Measurements from ENCODE around the gene PANK4.

The PANK4 gene

DNA sequence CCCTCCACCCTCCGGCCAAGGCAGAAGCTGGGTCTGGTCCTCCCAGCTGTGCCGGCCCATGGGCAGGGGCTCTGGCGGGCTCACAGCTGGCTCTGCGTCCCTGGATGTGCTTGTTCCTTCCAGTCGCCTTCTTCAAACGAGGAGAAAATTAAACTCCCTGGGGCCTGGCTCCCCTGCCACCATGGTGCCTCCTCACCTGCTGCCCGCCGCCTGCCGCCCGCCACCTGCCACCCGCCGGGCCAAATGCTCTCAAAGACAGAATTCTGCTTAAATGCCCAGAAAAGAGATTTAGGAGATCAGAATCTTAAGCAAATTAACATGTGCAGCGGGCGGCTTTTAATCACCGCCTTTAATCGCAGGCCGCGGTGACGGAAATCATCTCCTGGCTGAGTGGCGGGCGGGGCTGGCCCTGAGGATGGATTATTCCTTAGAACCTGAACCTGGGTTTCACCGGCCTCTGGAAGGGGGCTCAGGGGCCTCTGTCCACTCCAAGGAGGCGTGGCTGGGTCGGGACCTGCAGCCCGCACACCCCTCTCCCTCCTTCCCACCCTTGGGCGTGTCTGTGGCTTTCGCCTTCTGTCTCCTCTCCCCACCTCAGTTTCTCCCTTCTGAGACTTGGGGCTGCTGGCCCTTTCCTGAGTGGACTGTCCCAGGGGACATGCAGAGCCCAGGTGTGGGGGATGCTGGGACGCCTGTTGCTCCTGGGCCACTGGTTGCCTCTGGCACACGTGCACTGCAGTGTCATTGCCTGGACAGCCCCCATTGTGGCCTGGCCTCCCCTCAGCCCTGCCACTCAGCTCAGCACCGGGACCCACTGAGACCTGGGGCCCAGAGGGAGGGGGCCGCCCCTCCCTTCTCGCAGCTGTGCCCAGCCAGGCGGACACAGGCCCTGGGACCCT lies 60.8 kb downstream of the PANK4 start:
- no peak for ATAC-seq
- TF ChIP-seq OSR1 (CRISPR knock-in tag; IDR thresholded peaks at IDR 0.05): no peak
- no peak for TF ChIP-seq ZNF8 (CRISPR knock-in tag; IDR thresholded peaks at IDR 0.05)
- TF ChIP-seq, protein P1, sequence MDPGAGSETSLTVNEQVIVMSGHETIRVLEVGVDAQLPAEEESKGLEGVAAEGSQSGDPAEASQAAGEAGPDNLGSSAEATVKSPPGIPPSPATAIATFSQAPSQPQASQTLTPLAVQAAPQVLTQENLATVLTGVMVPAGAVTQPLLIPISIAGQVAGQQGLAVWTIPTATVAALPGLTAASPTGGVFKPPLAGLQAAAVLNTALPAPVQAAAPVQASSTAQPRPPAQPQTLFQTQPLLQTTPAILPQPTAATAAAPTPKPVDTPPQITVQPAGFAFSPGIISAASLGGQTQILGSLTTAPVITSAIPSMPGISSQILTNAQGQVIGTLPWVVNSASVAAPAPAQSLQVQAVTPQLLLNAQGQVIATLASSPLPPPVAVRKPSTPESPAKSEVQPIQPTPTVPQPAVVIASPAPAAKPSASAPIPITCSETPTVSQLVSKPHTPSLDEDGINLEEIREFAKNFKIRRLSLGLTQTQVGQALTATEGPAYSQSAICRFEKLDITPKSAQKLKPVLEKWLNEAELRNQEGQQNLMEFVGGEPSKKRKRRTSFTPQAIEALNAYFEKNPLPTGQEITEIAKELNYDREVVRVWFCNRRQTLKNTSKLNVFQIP (CRISPR knock-in tag; IDR thresholded peaks at IDR 0.05; ENCODE audit: borderline replicate concordance, low read depth): no peak
- no peak for TF ChIP-seq TSHZ2 (CRISPR knock-in tag; IDR thresholded peaks at IDR 0.05)
- no peak for TF ChIP-seq CREB5 (CRISPR knock-in tag; IDR thresholded peaks at IDR 0.05; ENCODE audit: low read depth)
- TF ChIP-seq ZFP30 (CRISPR knock-in tag; IDR thresholded peaks at IDR 0.05): no peak
- no peak for TF ChIP-seq TCF4 (CRISPR knock-in tag; IDR thresholded peaks at IDR 0.05; ENCODE audit: borderline replicate concordance)
- no peak for TF ChIP-seq ESRRG (CRISPR knock-in tag; IDR thresholded peaks at IDR 0.05)
- TF ChIP-seq ZFP3 (CRISPR knock-in tag; IDR thresholded peaks at IDR 0.05): no peak
- TF ChIP-seq, protein P2, sequence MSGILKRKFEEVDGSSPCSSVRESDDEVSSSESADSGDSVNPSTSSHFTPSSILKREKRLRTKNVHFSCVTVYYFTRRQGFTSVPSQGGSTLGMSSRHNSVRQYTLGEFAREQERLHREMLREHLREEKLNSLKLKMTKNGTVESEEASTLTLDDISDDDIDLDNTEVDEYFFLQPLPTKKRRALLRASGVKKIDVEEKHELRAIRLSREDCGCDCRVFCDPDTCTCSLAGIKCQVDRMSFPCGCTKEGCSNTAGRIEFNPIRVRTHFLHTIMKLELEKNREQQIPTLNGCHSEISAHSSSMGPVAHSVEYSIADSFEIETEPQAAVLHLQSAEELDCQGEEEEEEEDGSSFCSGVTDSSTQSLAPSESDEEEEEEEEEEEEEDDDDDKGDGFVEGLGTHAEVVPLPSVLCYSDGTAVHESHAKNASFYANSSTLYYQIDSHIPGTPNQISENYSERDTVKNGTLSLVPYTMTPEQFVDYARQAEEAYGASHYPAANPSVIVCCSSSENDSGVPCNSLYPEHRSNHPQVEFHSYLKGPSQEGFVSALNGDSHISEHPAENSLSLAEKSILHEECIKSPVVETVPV (CRISPR knock-in tag; IDR thresholded peaks at IDR 0.05): no peak
- TF ChIP-seq SNAI2 (CRISPR knock-in tag; IDR thresholded peaks at IDR 0.05): no peak
- TF ChIP-seq ZC3H10 (CRISPR knock-in tag; IDR thresholded peaks at IDR 0.05): no peak
- TF ChIP-seq ZNF565 (CRISPR knock-in tag; conservative IDR thresholded peaks at IDR 0.05; ENCODE audit: low read depth): no peak
- no peak for TF ChIP-seq ISL1 (CRISPR knock-in tag; IDR thresholded peaks at IDR 0.05)

DNA sequence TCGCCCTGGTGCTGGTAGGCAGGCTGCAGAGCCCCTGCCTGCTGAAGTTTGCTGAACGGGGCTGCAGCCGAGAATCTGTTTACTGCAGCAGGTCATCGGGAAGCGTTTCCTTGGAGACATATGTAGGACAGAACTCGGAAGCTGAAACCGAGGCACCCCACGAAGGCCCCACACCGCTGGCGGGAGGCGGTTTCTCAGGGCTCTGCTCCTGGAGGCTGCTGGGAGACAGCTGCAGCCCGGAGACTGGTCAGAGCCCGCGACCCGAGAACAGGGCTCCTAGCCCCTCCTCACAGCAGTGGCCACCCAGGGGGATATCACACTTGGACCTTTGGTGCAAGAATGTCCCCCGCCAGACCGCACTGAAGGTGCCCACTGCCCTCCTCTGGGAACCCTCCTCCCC lies 63.0 kb downstream of the PANK4 start:
- no peak for TF ChIP-seq PPARA (CRISPR knock-in tag; IDR thresholded peaks at IDR 0.05; ENCODE audit: borderline replicate concordance)
- TF ChIP-seq ZFP30 (CRISPR knock-in tag; IDR thresholded peaks at IDR 0.05): no peak
- no peak for TF ChIP-seq TCF4 (CRISPR knock-in tag; IDR thresholded peaks at IDR 0.05; ENCODE audit: borderline replicate concordance)
- TF ChIP-seq ISL1 (CRISPR knock-in tag; IDR thresholded peaks at IDR 0.05): no peak
- TF ChIP-seq BACH2 (CRISPR knock-in tag; IDR thresholded peaks at IDR 0.05; ENCODE audit: borderline replicate concordance): no peak
- TF ChIP-seq OSR1 (CRISPR knock-in tag; IDR thresholded peaks at IDR 0.05): no peak
- no peak for TF ChIP-seq CSDC2 (CRISPR knock-in tag; IDR thresholded peaks at IDR 0.05)
- TF ChIP-seq ZNF565 (CRISPR knock-in tag; conservative IDR thresholded peaks at IDR 0.05; ENCODE audit: low read depth): no peak
- no peak for TF ChIP-seq SNAI2 (CRISPR knock-in tag; IDR thresholded peaks at IDR 0.05)
- no peak for TF ChIP-seq RARB (CRISPR knock-in tag; IDR thresholded peaks at IDR 0.05)
- TF ChIP-seq ZNF8 (CRISPR knock-in tag; IDR thresholded peaks at IDR 0.05): no peak
- no peak for TF ChIP-seq ZNF70 (CRISPR knock-in tag; IDR thresholded peaks at IDR 0.05)
- TF ChIP-seq ZFP3 (CRISPR knock-in tag; IDR thresholded peaks at IDR 0.05): no peak
- no peak for TF ChIP-seq GLIS3 (CRISPR knock-in tag; IDR thresholded peaks at IDR 0.05)
- TF ChIP-seq CREB5 (CRISPR knock-in tag; IDR thresholded peaks at IDR 0.05; ENCODE audit: low read depth): no peak
- TF ChIP-seq TOX (CRISPR knock-in tag; IDR thresholded peaks at IDR 0.05; ENCODE audit: borderline replicate concordance): no peak
- ATAC-seq: no peak

Data from SK-N-SH treated with all-trans-retinoic acid at 6 μM for 48 hours (cell line).